HEK293T (cell line): ENCODE data around the gene UBE2I.
"Not testable (repeated sequence)": the region's sequence is repeated elsewhere in the genome, so short reads cannot be mapped to it uniquely, and the experiment has no call there.

Experiments
- CTCF ChIA-PET: fragments of 350-600 bp; formaldehyde crosslinking; extraction: SDS; loops from one replicate; lab custom pipeline; 2021; ENCODE audit warnings: antibody characterized with exemption, inconsistent platforms; lab: Yijun Ruan, JAX
- POLR2A ChIA-PET: fragments of 350-600 bp; formaldehyde crosslinking; extraction: SDS; loops from one replicate; lab custom pipeline; 2020; ENCODE audit warnings: antibody characterized with exemption, inconsistent platforms; lab: Yijun Ruan, JAX
- DNase-seq: peaks from one replicate; pipeline ENCODE4 v3.0.0; 2012; ENCODE audit warnings: mixed read lengths; ENCODE audit errors: extremely low spot score
- ARNT ChIP-seq: fragments of 450-650 bp; IDR thresholded peaks from 2 replicates; pipeline ENCODE4 v1.6.1; 2017; ENCODE audit warnings: mild to moderate bottlenecking
- BHLHE40 ChIP-seq: fragments of 450-650 bp; IDR thresholded peaks from 2 replicates; pipeline ENCODE4 v1.6.1; 2016; ENCODE audit warnings: mild to moderate bottlenecking, moderate library complexity, borderline replicate concordance
- CTBP1 ChIP-seq: fragments of 450-650 bp; IDR thresholded peaks from 2 replicates; pipeline ENCODE4 v1.6.1; 2016; ENCODE audit warnings: borderline replicate concordance
- ELF4 ChIP-seq: fragments of 450-650 bp; IDR thresholded peaks from 2 replicates; pipeline ENCODE4 v1.6.1; 2017; ENCODE audit warnings: antibody characterized with exemption
- FOXA1 ChIP-seq: fragments of 450-650 bp; IDR thresholded peaks from 2 replicates; pipeline ENCODE4 v1.6.1; 2016; ENCODE audit warnings: mild to moderate bottlenecking
- FOXK2 ChIP-seq: fragments of 450-650 bp; IDR thresholded peaks from 2 replicates; pipeline ENCODE4 v1.6.1; 2016; ENCODE audit warnings: mild to moderate bottlenecking
- FOXM1 ChIP-seq: fragments of 450-650 bp; IDR thresholded peaks from 2 replicates; pipeline ENCODE4 v1.6.1; 2017; ENCODE audit warnings: mild to moderate bottlenecking, borderline replicate concordance
- HDGF ChIP-seq: fragments of 450-650 bp; IDR thresholded peaks from 2 replicates; pipeline ENCODE4 v1.6.1; 2017; ENCODE audit warnings: antibody characterized with exemption, borderline replicate concordance
- L3MBTL2 ChIP-seq: fragments of 450-650 bp; conservative IDR thresholded peaks from 2 replicates; pipeline ENCODE4 v1.6.1; 2016; ENCODE audit warnings: mild to moderate bottlenecking
- LEF1 ChIP-seq: fragments of 450-650 bp; IDR thresholded peaks from 2 replicates; pipeline ENCODE4 v1.6.1; 2017; ENCODE audit warnings: mild to moderate bottlenecking, borderline replicate concordance
- NFRKB ChIP-seq: fragments of 450-650 bp; IDR thresholded peaks from 2 replicates; pipeline ENCODE4 v1.6.1; 2016; ENCODE audit warnings: mild to moderate bottlenecking, moderate library complexity
- PKNOX1 ChIP-seq: fragments of 450-650 bp; IDR thresholded peaks from 2 replicates; pipeline ENCODE4 v1.6.1; 2016
- SP1 ChIP-seq: fragments of 450-650 bp; IDR thresholded peaks from 2 replicates; pipeline ENCODE4 v1.6.1; 2017
- SUZ12 ChIP-seq: fragments of 450-650 bp; IDR thresholded peaks from 2 replicates; pipeline ENCODE4 v1.6.1; 2016; ENCODE audit warnings: mild to moderate bottlenecking
- TARDBP ChIP-seq: fragments of 450-650 bp; IDR thresholded peaks from 2 replicates; pipeline ENCODE4 v1.6.1; 2016
- ZNF384 ChIP-seq: fragments of 450-650 bp; IDR thresholded peaks from 2 replicates; pipeline ENCODE4 v1.6.1; 2016

UBE2I gene

GRCh38 chr16:1288813-1289476, 20.5 kb upstream of the UBE2I start:
- no peak for DNase-seq
- ChIA-PET POLR2A (interaction anchor here (1.5 kb wide), 1 partner anchor 12 kb away, joined by 5 read pairs; no protein-coding TSS in a partner anchor), CTCF (interaction anchor here (1.5 kb wide), 1 partner anchor 12 kb away, joined by 3 read pairs; no protein-coding TSS in a partner anchor)
- no peak for TF ChIP-seq ELF4
- TF ChIP-seq PKNOX1 = no peak
- TF ChIP-seq FOXM1 = no peak
- no peak for TF ChIP-seq SUZ12
- no peak for TF ChIP-seq HDGF
- no peak for TF ChIP-seq ARNT
- no peak for TF ChIP-seq LEF1
- no peak for TF ChIP-seq NFRKB
- TF ChIP-seq FOXK2 = no peak
- TF ChIP-seq BHLHE40 = no peak
- no peak for TF ChIP-seq ZNF384
- TF ChIP-seq TARDBP = no peak
- no peak for TF ChIP-seq CTBP1
- TF ChIP-seq FOXA1 = no peak

DNA sequence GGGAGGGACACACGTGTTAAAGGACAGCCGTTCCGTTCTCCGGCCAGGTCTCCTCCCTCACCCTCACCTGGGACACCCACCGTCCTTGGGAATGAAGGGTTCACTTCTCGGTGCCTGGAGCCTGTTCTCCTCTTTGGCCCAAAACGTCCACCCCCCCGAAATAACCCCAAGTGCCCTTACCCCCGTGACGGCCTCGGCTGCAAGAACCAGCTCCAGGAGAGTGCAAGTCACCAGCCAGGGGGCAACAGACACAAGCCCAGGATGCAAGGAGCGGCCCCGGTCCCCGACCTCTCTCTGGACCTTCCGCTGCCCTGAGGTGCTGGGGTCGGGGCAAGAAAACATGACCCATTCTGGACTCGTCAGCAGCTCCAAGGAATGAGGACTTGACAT, 20.0 kb upstream of the UBE2I start:
- no peak for DNase-seq
- POLR2A ChIA-PET = interaction anchor here (0.9 to 1.5 kb wide), 3 partner anchors 12 to 47 kb away, joined by 3 to 5 read pairs (median 3); no protein-coding TSS in a partner anchor
- TF ChIP-seq LEF1 = no peak
- no peak for TF ChIP-seq SUZ12
- CTCF ChIA-PET = interaction anchor here (1.4 kb wide), 1 partner anchor 12 kb away, joined by 6 read pairs; no protein-coding TSS in a partner anchor

- no peak for TF ChIP-seq HDGF
- TF ChIP-seq FOXA1 = no peak
- no peak for TF ChIP-seq CTBP1
- no peak for TF ChIP-seq LEF1
- TF ChIP-seq BHLHE40 = no peak
- ChIA-PET CTCF (interaction anchor here (1.4 kb wide), 1 partner anchor 11 kb away, joined by 6 read pairs; no protein-coding TSS in a partner anchor), POLR2A (interaction anchor here (0.9 to 1.5 kb wide), 3 partner anchors 11 to 46 kb away, joined by 3 to 5 read pairs (median 3); no protein-coding TSS in a partner anchor)
- DNase-seq = no peak
Measured at GRCh38 chr16:1290063-1290501, 19.4 kb upstream of the UBE2I start.

DNA sequence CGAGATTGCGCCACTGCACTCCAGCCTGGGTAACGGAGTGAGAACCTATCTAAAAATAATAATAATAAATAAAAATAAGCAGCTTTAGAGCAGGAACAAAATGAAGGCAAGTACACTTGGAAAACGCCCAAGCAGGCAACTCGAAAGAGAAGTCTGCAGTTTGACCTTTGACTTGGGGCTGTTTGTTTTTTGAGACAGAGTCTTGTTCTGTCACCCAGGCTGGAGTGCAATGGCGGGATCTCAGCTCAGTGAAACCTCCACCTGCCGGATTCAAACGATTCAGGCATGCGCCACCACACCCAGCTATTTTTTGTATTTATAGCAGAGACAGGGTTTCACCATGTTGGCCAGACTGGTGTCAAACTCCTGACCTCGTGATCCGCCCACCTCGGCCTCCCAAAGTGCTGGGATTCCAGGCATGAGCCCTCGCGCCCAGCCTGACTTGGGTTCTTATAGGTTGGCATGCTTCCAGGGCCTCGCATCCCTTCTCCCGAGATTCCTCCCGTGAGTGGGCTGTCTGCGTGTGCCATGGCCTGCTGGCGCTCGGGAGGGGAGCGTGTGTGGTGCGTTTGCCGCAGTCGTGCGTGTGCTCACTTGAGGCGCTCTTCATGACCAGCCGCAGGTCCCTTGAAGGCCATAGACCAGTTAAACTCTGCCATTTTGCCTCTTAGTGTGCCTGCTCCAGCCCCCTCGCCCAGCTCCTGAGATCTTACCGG, 18.4 kb upstream of the UBE2I start:
- TF ChIP-seq FOXM1 (no peak), TARDBP (no peak), NFRKB (no peak), L3MBTL2 (no peak), CTBP1 (no peak), SP1 (no peak), FOXK2 (no peak), SUZ12 (no peak), PKNOX1 (no peak), ELF4 (no peak)
- ChIA-PET CTCF (interaction anchor here (1.4 kb wide), 1 partner anchor 10 kb away, joined by 6 read pairs; no protein-coding TSS in a partner anchor), POLR2A (interaction anchor here (1.5 kb wide), 1 partner anchor 10 kb away, joined by 5 read pairs; no protein-coding TSS in a partner anchor)
- no peak for DNase-seq

- ChIA-PET POLR2A (interaction anchor here (0.8 kb wide), 1 partner anchor 201 kb away, joined by 3 read pairs; the partner anchor contains the start of gene TELO2), CTCF (no interaction called here)
- TF ChIP-seq NFRKB (no peak), HDGF (no peak), PKNOX1 (no peak), CTBP1 (no peak), TARDBP (no peak), ZNF384 (no peak), FOXK2 (no peak), FOXA1 (no peak), SUZ12 (no peak), ARNT (no peak), BHLHE40 (no peak), LEF1 (no peak), L3MBTL2 (no peak), FOXM1 (no peak)
- no peak for DNase-seq
Measured at GRCh38 chr16:1291576-1291974, 17.9 kb upstream of the UBE2I start.

DNA sequence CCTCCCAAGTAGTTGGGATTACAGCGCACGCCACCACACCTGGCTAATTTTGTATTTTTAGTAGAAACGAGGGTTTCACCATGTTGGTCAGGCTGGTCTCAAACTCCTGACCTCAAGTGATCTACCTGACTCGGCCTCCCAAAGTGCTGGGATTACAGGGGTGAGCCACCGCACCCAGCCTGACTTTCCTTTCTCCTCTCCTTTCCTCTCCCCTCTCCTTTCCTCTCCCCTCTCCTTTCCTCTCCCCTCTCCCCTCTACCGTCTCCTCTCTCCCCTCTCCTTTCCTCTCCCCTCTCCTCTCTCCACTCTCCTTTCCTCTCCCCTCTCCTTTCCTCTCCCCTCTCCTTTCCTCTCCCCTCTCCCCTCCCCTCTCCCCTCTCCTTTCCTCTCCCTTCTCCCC, 17.2 kb upstream of the UBE2I start:
- POLR2A ChIA-PET = interaction anchor here (0.8 kb wide), 1 partner anchor 201 kb away, joined by 3 read pairs; the partner anchor contains the start of gene TELO2
- CTCF ChIA-PET, DNase-seq: not testable (repeated sequence)

DNA sequence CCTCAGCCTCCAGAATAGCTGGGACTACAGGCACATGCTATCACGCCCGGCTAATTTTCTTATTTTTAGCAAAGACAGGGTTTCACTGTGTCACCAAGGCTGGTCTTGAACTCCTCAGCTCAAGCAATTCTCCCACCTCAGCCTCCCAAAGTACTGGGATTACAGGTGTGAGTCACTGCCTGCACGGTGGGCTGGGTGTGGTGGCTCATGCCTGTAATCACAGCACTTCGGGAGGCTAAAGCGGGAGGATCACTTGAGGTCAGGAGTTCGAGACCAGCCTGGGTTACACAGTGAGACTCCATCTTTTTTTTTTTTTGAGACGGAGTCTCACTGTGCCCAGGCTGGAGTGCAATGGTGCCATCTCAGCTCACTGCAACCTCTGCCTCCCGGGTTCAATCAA, 16.6 kb upstream of the UBE2I start:
- DNase-seq, POLR2A ChIA-PET, CTCF ChIA-PET: not testable (repeated sequence)
